ENCODE measurements around the gene SLC25A53.

- TF ChIP-seq CTCF (IDR thresholded peaks at IDR 0.05) (no peak), POLR2A (IDR thresholded peaks at IDR 0.05) (no peak)
These were observed 15.3 kb upstream of the SLC25A53 start for GRCh38 chrX:104172121-104172520.

All from heart left ventricle (tissue), 13 donors.